Small intestine (tissue), 7 donors: ENCODE results near the gene CDADC1. TPM values are rescaled to one million over a fixed set of nuclear protein-coding genes. Genes with fewer than 3 reads are reported as not detected.

Source experiments
- DNase-seq, 2 donors: peaks; one replicate each; pipeline versions ENCODE4 v3.0.0 to v3.0.0-alpha.2; 2013
- FAIRE-seq: peaks from 2 replicates; lab custom pipeline; 2012; peaks lifted over from hg19 to GRCh38; lab: Jason Lieb, UNC
- H3K27ac ChIP-seq, 3 donors: one replicate each; pipeline ENCODE4 v1.5.1; 2013; ENCODE audit warnings: low read length in 2 of 3, mild to moderate bottlenecking in 2 of 3, control low read depth in 1 of 3, inconsistent platforms in 1 of 3, low read depth in 1 of 3, moderate library complexity in 1 of 3
- H3K27me3 ChIP-seq, 3 donors: one replicate each; pipeline ENCODE4 v1.6.1; 2013; ENCODE audit warnings: low read length in 3 of 3, inconsistent platforms in 1 of 3; ENCODE audit not compliant: control insufficient read depth in 3 of 3, insufficient read depth in 3 of 3
- H3K36me3 ChIP-seq, 3 donors: one replicate each; pipeline ENCODE4 v1.6.1; 2013; ENCODE audit warnings: low read length in 3 of 3, inconsistent platforms in 1 of 3, low read depth in 1 of 3, mild to moderate bottlenecking in 1 of 3, moderate library complexity in 1 of 3; ENCODE audit not compliant: control insufficient read depth in 3 of 3, insufficient read depth in 2 of 3
- H3K4me1 ChIP-seq, 3 donors: one replicate each; pipeline ENCODE4 v1.6.1; 2013; ENCODE audit warnings: low read length in 2 of 3, inconsistent platforms in 1 of 3, low read depth in 1 of 3, mild to moderate bottlenecking in 1 of 3, moderate library complexity in 1 of 3; ENCODE audit not compliant: control insufficient read depth in 3 of 3, insufficient read depth in 2 of 3
- H3K4me3 ChIP-seq, 3 donors: one replicate each; pipeline ENCODE4 v1.5.1; 2013; ENCODE audit warnings: low read length in 3 of 3, control low read depth in 1 of 3, inconsistent platforms in 1 of 3, low read depth in 1 of 3, mild to moderate bottlenecking in 1 of 3, moderate library complexity in 1 of 3
- H3K9me3 ChIP-seq, 2 donors: one replicate each; pipeline ENCODE4 v1.6.1; 2013; ENCODE audit warnings: low read depth in 1 of 2, low read length in 1 of 2; ENCODE audit not compliant: control insufficient read depth in 2 of 2, insufficient read depth in 1 of 2
- WGBS, 3 donors: extraction: QIAGEN DNeasy Blood & Tissue Kit; methylation state at CpG; one replicate each; pipeline ENCODE4 v1.1.7; 2013; 5-methylcytosine and 5-hydroxymethylcytosine counted together
- polyA plus RNA-seq, 4 donors: library from polyadenylated mRNA; stranded (reverse) in 3 of 4; unstranded in 1 of 4; fragments of 200-250 nt in 3 of 4; fragments of 120-200 nt in 1 of 4; gene quantifications; one replicate each; pipeline versions ENCODE4 v1.2.1 to v1.2.3, GENCODE V29; 2013
- donor health status: healthy with polysubstance abuse.
- donor health status: control.
- donor health status: control.
- donor health status: Bipolar disorder and iron deficiency.
- donor health status: healthy.

CDADC1 gene
- polyA plus RNA-seq, 4 donors = 3.2 to 8.8 (median 3.8) TPM

- H3K36me3 ChIP-seq = peaks cover 0 to 6% (median 0%) of the 10 kb centered on the region in 3 donors
- H3K4me3 ChIP-seq = no peak overlapping the region
- H3K27me3 ChIP-seq = peaks cover 2 to 30% (median 12%) of the 10 kb centered on the region in 3 donors
- H3K4me1 ChIP-seq = peaks cover 0 to 6% (median 0%) of the 10 kb centered on the region in 3 donors
- no peaks in the 10 kb centered on the region for H3K9me3 ChIP-seq
- 40 to 45% (median 41%) methylated on average over 6 of the region's 6 CpGs for WGBS, 3 donors
- peak; percentile 41 to 50 for DNase-seq
- FAIRE-seq = no peak
- no peak overlapping the region for H3K27ac ChIP-seq
Measured at GRCh38 chr13:49214917-49215376, 32.8 kb upstream of the CDADC1 start.

GRCh38 chr13:49216334-49216733, 31.4 kb upstream of the CDADC1 start:
- FAIRE-seq (no peak), DNase-seq (no peak)
- H3K4me1 ChIP-seq = peaks cover 0 to 6% (median 2%) of the 10 kb centered on the region in 3 donors
- 79 to 95% (median 90%) methylated on average over 6 of the region's 6 CpGs for WGBS, 3 donors
- no peak overlapping the region for H3K27ac ChIP-seq
- H3K27me3 ChIP-seq = peaks cover 12 to 41% (median 21%) of the 10 kb centered on the region in 3 donors
- H3K4me3 ChIP-seq = no peak overlapping the region
- no peaks in the 10 kb centered on the region for H3K36me3 ChIP-seq
- no peaks in the 10 kb centered on the region for H3K9me3 ChIP-seq

- no peak for FAIRE-seq
Measured at GRCh38 chr13:49217962-49218492, 29.7 kb upstream of the CDADC1 start.

GRCh38 chr13:49218493-49219051, 29.2 kb upstream of the CDADC1 start:
- FAIRE-seq = no peak
- H3K36me3 ChIP-seq = no peaks in the 10 kb centered on the region
- H3K4me3 ChIP-seq = peak overlapping the region in 1 of 3 donors; percentile 6
- peaks cover 0 to 6% (median 2%) of the 10 kb centered on the region in 3 donors for H3K4me1 ChIP-seq
- peak; percentile 4 to 36 for DNase-seq
- no peaks in the 10 kb centered on the region for H3K9me3 ChIP-seq
- 14 to 39% (median 28%) methylated on average over 25 of the region's 25 CpGs for WGBS, 3 donors
- H3K27ac ChIP-seq = no peak overlapping the region
- peaks cover 12 to 62% (median 29%) of the 10 kb centered on the region in 3 donors for H3K27me3 ChIP-seq

More at GRCh38 chr13:49217962-49218492, 29.7 kb upstream of the CDADC1 start:
- Histone ChIP-seq H3K27me3 (peaks cover 12 to 58% (median 29%) of the 10 kb centered on the region in 3 donors), H3K27ac (no peak overlapping the region), H3K4me1 (peaks cover 0 to 6% (median 2%) of the 10 kb centered on the region in 3 donors), H3K9me3 (no peaks in the 10 kb centered on the region), H3K36me3 (no peaks in the 10 kb centered on the region), H3K4me3 (no peak overlapping the region)
- WGBS, 3 donors = 44 to 49% (median 45%) methylated on average over 17 of the region's 17 CpGs
- no peak for DNase-seq

GRCh38 chr13:49219647-49220035, 28.1 kb upstream of the CDADC1 start:
- peaks cover 12 to 73% (median 29%) of the 10 kb centered on the region in 3 donors for H3K27me3 ChIP-seq
- peak overlapping the region in 1 of 3 donors; percentile 54 for H3K4me3 ChIP-seq
- H3K36me3 ChIP-seq = no peaks in the 10 kb centered on the region
- no peaks in the 10 kb centered on the region for H3K9me3 ChIP-seq
- H3K4me1 ChIP-seq = peaks cover 0 to 6% (median 2%) of the 10 kb centered on the region in 3 donors
- DNase-seq = no peak
- H3K27ac ChIP-seq = no peak overlapping the region
- 13 to 26% (median 16%) methylated on average over 17 of the region's 17 CpGs for WGBS, 3 donors
- no peak for FAIRE-seq

GRCh38 chr13:49220036-49220855, 27.5 kb upstream of the CDADC1 start, which contains the start of gene MLNR:
MLNR (plus strand) TSS chr13:49220338; CDS start chr13:49220338, 0 bp downstream.
- H3K9me3 ChIP-seq = no peaks in the 10 kb centered on the region
- H3K27me3 ChIP-seq = peaks cover 12 to 77% (median 29%) of the 10 kb centered on the region in 3 donors
- peak within 1 kb of the TSS in 1 of 3 donors; percentile 54 for H3K4me3 ChIP-seq
- DNase-seq (peak; percentile 23 to 69), FAIRE-seq (no peak)
- no peaks in the 10 kb centered on the region for H3K36me3 ChIP-seq
- H3K4me1 ChIP-seq = peaks cover 0 to 6% (median 2%) of the 10 kb centered on the region in 3 donors
- WGBS, 3 donors = 2 to 6% (median 3%) methylated on average over 87 to 111 of the region's 111 CpGs
- no peak within 1 kb of the TSS for H3K27ac ChIP-seq

GRCh38 chr13:49220856-49221589, 26.7 kb upstream of the CDADC1 start:
- peak in 1 of 2 donors; percentile 45 for DNase-seq
- WGBS, 3 donors = 5 to 15% (median 12%) methylated on average over 29 to 73 of the region's 73 CpGs
- no peaks in the 10 kb centered on the region for H3K9me3 ChIP-seq
- FAIRE-seq = no peak
- H3K27ac ChIP-seq = no peak overlapping the region
- no peaks in the 10 kb centered on the region for H3K36me3 ChIP-seq
- H3K4me1 ChIP-seq = peaks cover 0 to 6% (median 2%) of the 10 kb centered on the region in 3 donors
- H3K27me3 ChIP-seq = peaks cover 12 to 78% (median 29%) of the 10 kb centered on the region in 3 donors
- H3K4me3 ChIP-seq = peak overlapping the region in 1 of 3 donors; percentile 13
